Measurements from ENCODE around the gene MTUS2. TPM values are rescaled to one million over a fixed set of nuclear protein-coding genes. Genes with fewer than 3 reads are reported as not detected.

MTUS2 gene
- total RNA-seq, 1 experiment from 2014 or later = not detected

DNA sequence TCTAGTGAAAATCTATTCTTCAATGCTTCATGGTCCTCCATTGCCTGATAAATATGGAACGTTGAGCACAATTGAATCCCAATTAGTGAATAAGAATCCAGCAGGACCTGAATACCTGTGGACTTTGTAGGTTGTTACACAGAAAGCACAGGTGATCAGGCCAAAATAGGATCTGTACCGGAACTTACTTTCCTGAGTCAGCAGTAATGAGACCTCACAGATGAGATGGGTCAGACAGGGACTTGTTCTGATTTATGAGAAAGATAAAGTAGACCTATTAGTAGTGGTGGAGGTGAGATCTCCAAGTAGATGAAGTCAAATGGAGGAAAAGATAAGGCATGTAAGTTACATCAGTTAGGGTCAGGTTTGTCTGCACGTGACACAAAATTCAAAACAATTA, 351.1 kb downstream of the MTUS2 start:
- Histone ChIP-seq H2AFZ (ENCODE audit: low read length) (no peak overlapping the region), H3K4me3 (ENCODE audit: low read length) (no peak overlapping the region), H3F3A (ENCODE audit: low read length, unreplicated experiment) (no peaks in the 10 kb centered on the region), H4K20me1 (ENCODE audit: low read length) (no peaks in the 10 kb centered on the region), H3K4me1 (ENCODE audit: insufficient read depth, low read length) (no peaks in the 10 kb centered on the region), H3K4me2 (ENCODE audit: low read length) (no peak overlapping the region), H3K79me2 (ENCODE audit: low read length) (no peaks in the 10 kb centered on the region), H3K36me3 (ENCODE audit: low read depth, low read length) (no peaks in the 10 kb centered on the region), H3K9me3 (ENCODE audit: low read length) (0 out of 2 replicates have a peak, but pooled peaks cover 9% of the 10 kb centered on the region), H3K9ac (ENCODE audit: low read length) (no peak overlapping the region), H3K27ac (ENCODE audit: low read length) (no peak overlapping the region), H3K27me3 (ENCODE audit: low read length) (peaks cover 14% of the 10 kb centered on the region; the same call in 1 of the 2 replicates), H3K9me2 (replicated peaks; ENCODE audit: low read length) (no peaks in the 10 kb centered on the region)
- DNase-seq (no peak), ATAC-seq (no peak)
- CTCF ChIA-PET = no interaction called here
- intact Hi-C loops (cut with micrococcal nuclease) = no loop called here
- no peak for TF ChIP-seq EZH2 (IDR thresholded peaks at IDR 0.05; ENCODE audit: low read length, unreplicated experiment)
- no peak for TF ChIP-seq EZH2phosphoT487 (IDR thresholded peaks at IDR 0.05; ENCODE audit: borderline replicate concordance, low read length)
- TF ChIP-seq, protein P1, sequence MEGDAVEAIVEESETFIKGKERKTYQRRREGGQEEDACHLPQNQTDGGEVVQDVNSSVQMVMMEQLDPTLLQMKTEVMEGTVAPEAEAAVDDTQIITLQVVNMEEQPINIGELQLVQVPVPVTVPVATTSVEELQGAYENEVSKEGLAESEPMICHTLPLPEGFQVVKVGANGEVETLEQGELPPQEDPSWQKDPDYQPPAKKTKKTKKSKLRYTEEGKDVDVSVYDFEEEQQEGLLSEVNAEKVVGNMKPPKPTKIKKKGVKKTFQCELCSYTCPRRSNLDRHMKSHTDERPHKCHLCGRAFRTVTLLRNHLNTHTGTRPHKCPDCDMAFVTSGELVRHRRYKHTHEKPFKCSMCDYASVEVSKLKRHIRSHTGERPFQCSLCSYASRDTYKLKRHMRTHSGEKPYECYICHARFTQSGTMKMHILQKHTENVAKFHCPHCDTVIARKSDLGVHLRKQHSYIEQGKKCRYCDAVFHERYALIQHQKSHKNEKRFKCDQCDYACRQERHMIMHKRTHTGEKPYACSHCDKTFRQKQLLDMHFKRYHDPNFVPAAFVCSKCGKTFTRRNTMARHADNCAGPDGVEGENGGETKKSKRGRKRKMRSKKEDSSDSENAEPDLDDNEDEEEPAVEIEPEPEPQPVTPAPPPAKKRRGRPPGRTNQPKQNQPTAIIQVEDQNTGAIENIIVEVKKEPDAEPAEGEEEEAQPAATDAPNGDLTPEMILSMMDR (conservative IDR thresholded peaks at IDR 0.05; ENCODE audit: low read depth, low read length) = no peak
- POLR2A ChIA-PET (ENCODE audit: unreplicated experiment) = no interaction called here
- no TSS peak for BruUV-seq (replicated peaks)

DNA sequence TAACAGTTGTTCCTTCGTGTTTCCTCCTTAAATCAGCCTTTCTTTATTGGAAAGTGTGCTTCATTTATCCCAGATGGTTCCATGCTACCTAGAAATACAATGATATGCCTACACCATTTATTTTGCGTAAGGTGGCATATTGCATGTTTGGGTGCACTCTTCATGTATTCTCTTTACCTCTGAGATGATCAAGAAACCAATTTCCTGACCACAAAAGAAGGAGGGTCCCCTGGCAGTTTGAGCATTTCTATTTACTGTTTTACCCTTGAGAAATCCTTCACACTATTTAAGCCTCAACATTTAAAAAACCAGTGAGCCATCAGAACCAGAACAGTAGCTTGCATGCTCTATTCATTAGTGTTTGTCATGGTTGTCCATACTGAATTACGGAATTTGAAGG, 354.0 kb downstream of the MTUS2 start:
- intact Hi-C loops (cut with micrococcal nuclease) = no loop called here
- ATAC-seq (no peak), DNase-seq (no peak)
- Histone ChIP-seq H3K27ac (ENCODE audit: low read length) (no peak overlapping the region), H3K36me3 (ENCODE audit: low read depth, low read length) (no peaks in the 10 kb centered on the region), H3K4me1 (ENCODE audit: insufficient read depth, low read length) (no peaks in the 10 kb centered on the region), H3K4me2 (ENCODE audit: low read length) (no peak overlapping the region), H2AFZ (ENCODE audit: low read length) (no peak overlapping the region), H3K9ac (ENCODE audit: low read length) (no peak overlapping the region), H3K4me3 (ENCODE audit: low read length) (no peak overlapping the region), H3K9me3 (ENCODE audit: low read length) (0 out of 2 replicates have a peak, but pooled peaks cover 5% of the 10 kb centered on the region), H3K27me3 (ENCODE audit: low read length) (no peaks in the 10 kb centered on the region), H3K9me2 (replicated peaks; ENCODE audit: low read length) (no peaks in the 10 kb centered on the region), H4K20me1 (ENCODE audit: low read length) (no peaks in the 10 kb centered on the region), H3F3A (ENCODE audit: low read length, unreplicated experiment) (no peaks in the 10 kb centered on the region), H3K79me2 (ENCODE audit: low read length) (no peaks in the 10 kb centered on the region)
- CTCF ChIA-PET = no interaction called here
- POLR2A ChIA-PET (ENCODE audit: unreplicated experiment) = no interaction called here
- TF ChIP-seq EZH2phosphoT487 (IDR thresholded peaks at IDR 0.05; ENCODE audit: borderline replicate concordance, low read length) = no peak
- no TSS peak for BruUV-seq (replicated peaks)

DNA sequence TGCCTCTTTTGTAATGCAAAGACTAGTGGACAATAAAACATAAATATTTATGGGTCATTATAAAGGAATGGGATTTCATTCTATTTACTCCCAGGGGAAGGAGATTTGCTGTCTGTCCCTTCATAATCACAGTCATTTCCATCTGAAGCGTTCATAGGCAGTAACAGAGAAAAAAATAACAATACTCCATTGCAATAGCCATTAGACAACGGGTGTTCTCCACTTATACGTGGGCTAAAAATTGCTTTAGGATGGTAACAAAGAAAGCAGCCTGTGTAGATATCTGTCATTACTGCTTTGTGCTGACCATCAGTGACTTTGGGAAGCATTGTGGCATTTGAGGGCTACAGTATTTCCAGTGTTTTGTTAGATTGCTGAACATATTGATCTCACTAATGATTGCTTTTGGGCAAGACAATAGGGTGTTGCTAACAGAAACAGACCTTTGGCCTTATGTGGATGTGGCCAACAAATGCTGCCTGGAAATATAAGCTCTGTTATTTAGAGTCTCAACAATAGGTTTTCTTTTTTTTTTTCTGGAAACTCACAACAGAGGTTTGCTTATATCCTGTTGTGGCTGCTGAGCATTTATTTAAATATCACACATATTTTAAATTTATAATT, 355.2 kb downstream of the MTUS2 start:
- Histone ChIP-seq H3K9ac (ENCODE audit: low read length) (no peak overlapping the region), H3K27me3 (ENCODE audit: low read length) (no peaks in the 10 kb centered on the region), H3K9me3 (ENCODE audit: low read length) (0 out of 2 replicates have a peak, but pooled peaks cover 5% of the 10 kb centered on the region), H3K4me2 (ENCODE audit: low read length) (no peak overlapping the region), H4K20me1 (ENCODE audit: low read length) (no peaks in the 10 kb centered on the region), H3K79me2 (ENCODE audit: low read length) (no peaks in the 10 kb centered on the region), H3K4me3 (ENCODE audit: low read length) (no peak overlapping the region), H2AFZ (ENCODE audit: low read length) (no peak overlapping the region), H3K4me1 (ENCODE audit: insufficient read depth, low read length) (no peaks in the 10 kb centered on the region), H3K9me2 (replicated peaks; ENCODE audit: low read length) (no peaks in the 10 kb centered on the region), H3K27ac (ENCODE audit: low read length) (no peak overlapping the region), H3K36me3 (ENCODE audit: low read depth, low read length) (no peaks in the 10 kb centered on the region), H3F3A (ENCODE audit: low read length, unreplicated experiment) (no peaks in the 10 kb centered on the region)
- DNase-seq (no peak), ATAC-seq (no peak)
- no TSS peak for BruUV-seq (replicated peaks)
- TF ChIP-seq EZH2 (IDR thresholded peaks at IDR 0.05; ENCODE audit: low read length, unreplicated experiment) = no peak
- TF ChIP-seq, protein P1 (conservative IDR thresholded peaks at IDR 0.05; ENCODE audit: low read depth, low read length) = no peak
- TF ChIP-seq EZH2phosphoT487 (IDR thresholded peaks at IDR 0.05; ENCODE audit: borderline replicate concordance, low read length) = no peak
- ChIA-PET CTCF (no interaction called here), POLR2A (ENCODE audit: unreplicated experiment) (no interaction called here)
- intact Hi-C loops (cut with micrococcal nuclease) = no loop called here
